GM11168 (cell line): Measurements from ENCODE around the gene WRNIP1.

Experiments
- in situ Hi-C: fragments of 300-500 bp; cut with MboI; formaldehyde crosslinking; loops from one replicate; pipeline ENCODE4 v1.12.0; 2022; ENCODE audit warnings: low sequenced_read_pairs; ENCODE audit not compliant: unreplicated experiment

WRNIP1 gene

GRCh38 chr6:2739335-2739734 lies 25.9 kb upstream of the WRNIP1 start:
- in situ Hi-C loops = no loop called here

DNA sequence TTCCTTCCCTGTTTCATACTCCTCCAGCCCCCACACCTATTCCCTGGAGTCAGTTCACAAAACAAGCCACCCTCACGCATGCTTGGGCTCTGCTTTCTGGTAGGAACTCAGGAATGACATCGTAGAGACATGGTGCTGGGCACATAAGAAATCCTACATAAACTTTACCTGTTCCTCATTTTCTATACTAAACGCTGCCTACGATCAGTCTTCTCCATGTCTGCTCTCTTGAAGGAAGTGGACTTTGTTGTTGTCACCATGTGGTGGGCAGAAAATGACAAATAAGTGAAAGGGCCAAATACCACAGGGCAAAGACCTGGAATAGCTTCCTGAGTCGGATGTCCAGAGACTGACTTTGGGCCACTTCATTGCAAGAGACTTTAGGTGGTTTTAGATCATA lies 24.6 kb upstream of the WRNIP1 start:
- in situ Hi-C loops = no loop called here

GRCh38 chr6:2741756-2742155 lies 23.4 kb upstream of the WRNIP1 start:
- in situ Hi-C loops = no loop called here

DNA sequence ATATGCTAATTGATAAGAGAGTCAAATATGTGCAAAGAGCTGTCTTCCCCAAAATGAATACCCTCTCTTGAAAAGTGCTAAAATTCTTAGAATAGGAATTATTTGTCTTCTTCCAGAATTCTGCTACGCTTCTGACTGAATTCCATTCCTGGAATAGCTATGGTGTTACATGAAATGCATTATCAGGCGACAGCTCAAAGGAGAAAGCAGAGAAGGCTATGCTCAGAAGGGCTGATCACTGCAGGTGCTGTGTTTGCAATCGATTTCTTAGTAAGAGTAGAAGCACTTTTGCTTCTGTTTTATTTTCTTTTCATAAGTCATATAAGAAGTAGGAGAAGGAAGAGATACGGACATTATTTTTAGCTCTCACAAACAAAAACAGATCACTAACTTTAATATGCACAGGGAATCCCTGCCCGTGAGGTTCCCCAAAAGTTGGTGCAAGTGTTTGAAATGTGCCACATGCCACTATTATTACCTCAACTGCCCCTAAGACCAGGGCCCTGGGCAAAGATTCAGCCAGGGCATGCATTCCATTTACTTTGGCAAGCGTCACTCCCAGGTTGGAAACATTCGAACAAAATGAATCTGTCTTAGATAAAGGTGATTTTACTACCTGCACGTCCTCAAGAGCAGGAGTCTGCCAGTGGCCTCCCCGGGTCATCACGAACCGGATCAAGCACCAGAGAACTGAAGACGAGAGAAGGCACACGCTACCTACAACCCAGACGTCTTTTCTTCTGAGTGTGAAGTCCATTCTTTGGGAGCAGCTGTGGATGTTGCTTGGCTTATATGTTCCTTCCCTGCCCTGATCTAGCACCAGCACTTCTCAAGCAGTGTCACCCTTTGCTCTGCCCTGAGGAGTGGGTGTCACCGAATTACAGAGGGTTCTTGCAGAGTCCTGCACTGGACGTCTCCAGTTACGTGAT lies 21.6 kb upstream of the WRNIP1 start:
- in situ Hi-C loops = no loop called here

DNA sequence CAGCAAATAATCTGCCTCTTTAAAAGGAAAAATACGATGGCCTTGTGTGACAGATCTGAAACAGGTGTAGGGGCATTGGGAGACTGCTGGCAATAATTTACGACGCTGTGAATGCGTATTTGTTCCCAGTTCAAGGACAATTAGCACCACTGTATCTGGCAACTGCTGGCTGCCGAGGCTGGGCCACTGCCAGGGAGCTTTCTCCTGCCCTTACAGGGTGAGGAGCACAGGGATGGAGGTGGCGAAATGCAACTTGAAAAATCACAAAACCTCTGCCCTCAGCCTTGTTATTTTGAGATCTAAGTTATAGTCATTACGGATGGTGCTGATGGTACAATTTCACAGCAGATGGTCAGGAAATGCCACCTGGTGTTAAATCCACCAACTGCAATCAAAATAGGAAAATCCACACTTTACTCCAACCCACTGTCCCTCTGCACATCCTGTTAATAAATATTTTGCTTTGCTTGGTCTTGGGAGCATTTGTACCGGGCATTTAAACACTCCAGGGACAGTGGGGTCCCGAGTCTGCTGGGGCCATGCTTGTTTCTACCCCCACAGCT lies 20.9 kb upstream of the WRNIP1 start:
- in situ Hi-C loops = no loop called here

DNA sequence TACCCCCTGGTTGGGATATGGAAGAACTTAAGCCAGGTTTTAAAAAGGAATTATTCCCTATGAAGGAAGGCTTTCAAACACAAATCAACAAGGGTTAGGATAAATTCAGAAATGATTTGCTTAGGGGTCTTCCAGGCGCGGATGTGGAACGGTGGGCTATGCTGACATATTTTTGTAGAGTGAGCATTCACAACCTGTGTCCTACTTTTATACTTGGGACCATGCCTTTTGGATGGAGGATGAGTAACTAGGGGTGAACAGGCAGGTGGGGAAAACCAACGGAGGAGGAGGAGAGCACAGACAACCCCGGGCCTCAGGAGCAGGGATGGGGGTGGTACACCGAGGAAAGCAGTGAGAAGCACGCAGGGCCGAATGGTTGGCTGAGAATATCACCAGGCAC lies 20.4 kb upstream of the WRNIP1 start:
- in situ Hi-C loops = no loop called here

GRCh38 chr6:2745246-2745645 lies 19.9 kb upstream of the WRNIP1 start:
- in situ Hi-C loops = no loop called here

DNA sequence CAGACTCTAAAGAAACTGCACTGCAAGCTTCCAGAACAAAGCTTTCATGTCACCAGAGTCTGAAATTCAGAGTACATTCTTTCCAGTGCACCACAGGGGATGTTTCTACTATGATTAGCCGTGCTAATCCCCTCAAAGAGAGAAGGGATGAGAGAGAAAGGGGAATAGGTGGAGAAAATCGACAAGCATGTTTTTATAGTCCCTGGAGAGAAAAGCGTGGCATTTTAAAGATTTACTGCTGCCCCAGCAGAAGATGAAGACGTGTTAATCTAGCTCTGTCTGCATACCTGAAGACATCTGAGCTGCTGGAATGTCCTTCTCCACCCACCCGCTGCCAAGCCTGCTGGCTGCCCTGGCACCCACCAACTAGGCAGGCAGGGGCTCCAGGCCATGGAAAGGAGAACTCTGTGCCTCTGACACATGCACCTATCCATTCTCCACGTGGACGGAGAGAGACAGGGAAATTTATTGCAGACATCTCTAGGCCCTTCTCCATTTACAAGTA lies 18.6 kb upstream of the WRNIP1 start:
- in situ Hi-C loops = no loop called here

DNA sequence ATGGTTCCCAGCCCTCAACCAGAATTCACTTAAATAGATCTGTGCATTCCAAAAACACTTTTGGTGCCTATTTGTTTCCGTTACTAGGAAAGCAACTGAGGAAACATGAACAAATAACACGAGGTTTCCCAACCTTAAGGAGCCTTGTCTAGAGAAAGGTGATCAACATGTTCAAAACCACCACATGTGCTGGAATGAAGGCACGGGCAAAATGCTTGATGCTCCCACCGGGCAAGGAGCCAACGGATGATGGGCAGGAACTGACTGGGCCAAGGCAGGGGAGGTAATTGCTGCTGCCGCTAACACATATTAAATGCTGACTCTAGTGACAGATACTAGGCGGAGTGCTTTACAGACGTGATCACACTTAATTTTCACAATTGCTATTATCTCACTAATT lies 17.0 kb upstream of the WRNIP1 start:
- in situ Hi-C loops = no loop called here

- in situ Hi-C loops = no loop called here
Observed at GRCh38 chr6:2749969-2750600, 15.1 kb upstream of the WRNIP1 start.

DNA sequence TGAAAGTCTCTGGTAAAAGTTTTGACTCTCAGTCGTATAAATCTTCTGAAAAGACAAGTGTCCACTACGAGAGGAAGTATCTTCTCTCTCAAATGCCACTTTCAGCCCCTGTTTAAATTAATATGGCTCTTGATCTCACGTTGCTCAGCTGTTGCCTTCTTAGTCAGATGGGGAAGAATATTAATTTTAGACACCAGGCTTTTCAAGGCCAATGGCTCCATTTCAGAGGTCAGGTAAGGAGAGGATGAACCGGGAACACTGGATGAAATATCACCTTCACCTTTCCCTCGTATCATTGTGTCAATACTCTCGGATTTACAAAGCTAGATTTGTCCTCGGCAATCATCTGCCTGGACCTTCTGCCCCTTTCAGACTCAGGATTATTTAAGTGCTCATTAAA lies 14.4 kb upstream of the WRNIP1 start, which contains the start of gene MYLK4:
Gene MYLK4, minus strand, starts transcription at position 91 of the 400 bp plus-strand sequence. CDS start 1,628 bp downstream, outside the sequence.
- in situ Hi-C loops = no loop called here

- in situ Hi-C loops = no loop called here
Observed at GRCh38 chr6:2751871-2752270, 13.3 kb upstream of the WRNIP1 start.

DNA sequence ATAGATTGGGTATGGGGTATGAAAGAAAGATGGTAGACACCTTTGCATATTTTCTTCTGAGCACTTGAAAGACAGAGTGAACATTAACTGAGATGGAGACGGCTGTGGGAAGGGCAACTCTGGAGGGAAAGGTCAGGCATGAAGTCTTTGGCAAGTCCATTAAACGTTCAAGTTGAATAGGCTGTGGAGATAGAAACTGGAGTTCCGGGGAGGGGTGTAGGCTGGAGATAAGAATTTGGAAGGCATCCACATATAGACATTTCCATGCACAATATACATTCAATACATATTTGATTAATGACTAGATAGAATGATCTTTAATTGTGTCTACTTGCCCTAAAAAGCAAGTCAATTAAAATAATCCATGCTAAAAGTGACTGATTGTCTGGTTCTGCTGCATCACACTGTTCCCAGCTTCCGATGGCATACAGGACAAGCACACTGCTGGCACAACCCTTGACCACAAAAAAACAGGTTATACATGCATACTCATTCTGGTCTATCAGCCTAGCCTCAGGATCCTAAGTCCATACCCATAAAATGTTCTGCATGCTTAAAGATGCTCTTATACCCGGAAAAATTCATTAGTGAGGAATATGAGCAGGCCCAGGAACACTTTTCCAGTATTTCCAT lies 12.6 kb upstream of the WRNIP1 start:
- in situ Hi-C loops = no loop called here

DNA sequence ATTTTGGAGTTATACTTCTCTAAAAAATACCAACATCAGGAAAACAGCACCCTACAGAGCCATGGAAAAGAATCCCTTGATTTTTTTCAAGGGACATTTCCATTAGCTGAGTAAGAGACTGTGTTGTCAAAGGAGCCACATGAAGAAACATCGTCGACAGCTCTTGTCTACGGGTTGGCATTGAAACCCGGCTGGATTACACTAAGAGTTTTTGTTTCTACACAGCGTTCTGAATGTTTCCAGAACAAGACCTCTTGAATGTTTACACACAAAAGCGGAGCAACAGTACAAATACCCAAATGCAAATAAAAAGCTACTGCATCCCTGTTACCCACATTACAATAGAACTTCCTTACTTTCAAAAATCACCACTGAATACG lies 12.1 kb upstream of the WRNIP1 start:
- in situ Hi-C loops = no loop called here

DNA sequence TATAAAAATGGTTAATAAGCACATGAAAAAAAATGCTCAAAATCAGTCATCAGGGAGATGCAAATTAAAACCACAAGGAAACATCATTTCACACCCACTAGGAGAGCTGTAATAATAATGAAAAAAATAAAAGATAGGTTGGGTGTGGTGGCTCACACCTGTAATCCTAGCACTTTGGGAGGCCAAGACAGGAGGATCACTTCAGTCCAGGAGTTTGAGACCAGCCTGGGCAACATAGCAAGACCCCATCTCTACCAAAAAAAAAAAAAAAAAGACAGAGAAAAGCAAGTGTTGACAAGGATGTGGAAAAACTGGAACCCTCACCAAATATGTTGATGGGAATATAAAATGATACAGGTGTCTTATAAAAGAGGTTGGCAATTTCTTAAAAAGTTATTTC lies 11.4 kb upstream of the WRNIP1 start:
- in situ Hi-C loops = no loop called here

GRCh38 chr6:2754393-2754792 lies 10.8 kb upstream of the WRNIP1 start:
- in situ Hi-C loops = no loop called here

GRCh38 chr6:2754911-2755310 lies 10.3 kb upstream of the WRNIP1 start:
- in situ Hi-C loops = no loop called here

DNA sequence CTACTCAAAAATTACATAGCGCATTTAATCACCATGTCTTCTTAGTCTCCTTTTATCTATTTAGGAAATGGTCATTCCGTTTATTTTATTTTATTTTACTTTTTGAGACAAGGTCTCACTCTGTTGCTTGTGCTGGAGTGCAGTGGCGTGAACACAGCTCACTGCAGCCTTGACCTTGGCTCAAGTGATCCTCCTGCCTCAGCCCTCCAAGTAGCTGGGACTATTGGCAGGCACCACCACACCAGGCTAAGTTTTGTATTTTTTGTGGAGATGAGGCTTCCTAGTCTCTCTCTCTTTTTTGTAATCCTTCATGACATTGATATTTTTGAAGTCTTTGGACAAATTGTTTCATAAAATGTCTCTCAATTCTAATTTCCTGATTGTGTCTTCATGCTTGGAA lies 9.7 kb upstream of the WRNIP1 start:
- in situ Hi-C loops = no loop called here

DNA sequence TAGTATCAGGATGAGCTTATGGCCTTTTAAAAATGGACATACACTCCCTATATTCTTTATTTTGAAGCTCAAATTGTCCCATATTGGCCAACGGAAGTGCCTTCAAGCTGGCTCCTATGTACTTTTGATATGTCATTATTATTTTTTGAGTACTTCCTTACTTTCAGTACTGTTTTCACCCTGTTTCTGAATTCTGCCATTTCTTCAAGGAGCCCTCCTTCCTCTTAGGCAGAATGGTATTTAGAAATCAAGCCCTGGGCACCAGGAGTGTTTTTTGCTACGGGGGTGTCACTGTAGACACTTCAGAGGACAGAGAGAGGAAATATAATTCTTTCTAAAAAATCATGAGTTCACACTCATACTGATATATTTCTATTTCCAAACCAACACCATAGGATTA lies 9.0 kb upstream of the WRNIP1 start:
- in situ Hi-C loops = no loop called here

DNA sequence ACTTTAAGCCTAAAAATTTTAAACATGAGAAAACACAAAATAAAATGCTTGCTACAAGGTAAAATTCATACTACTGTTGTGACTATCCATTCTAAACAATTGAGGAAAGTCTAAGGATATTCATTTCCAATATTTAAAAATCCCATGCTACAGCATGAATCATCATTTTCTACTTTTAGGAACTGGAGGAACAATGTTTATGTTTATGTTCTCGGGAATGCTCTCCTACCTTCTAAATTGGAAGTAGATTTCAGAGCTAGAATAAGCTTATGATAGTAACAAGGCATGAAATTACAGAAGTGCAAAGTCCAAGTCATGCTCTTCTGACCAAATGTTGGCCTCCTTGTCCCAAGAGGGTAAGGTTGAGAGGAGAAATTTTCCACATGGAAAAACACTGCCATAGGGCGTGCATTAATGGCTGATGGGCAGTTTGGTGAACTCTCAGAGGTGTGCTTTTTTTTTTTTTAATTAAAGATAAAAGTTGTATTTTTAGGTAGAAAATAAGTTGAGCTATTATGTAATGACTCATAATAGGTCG lies 8.4 kb upstream of the WRNIP1 start:
- in situ Hi-C loops = no loop called here
